Left cardiac atrium (tissue), 4 donors: ENCODE results near the gene ADIPOR2. TPM values are rescaled to one million over a fixed set of nuclear protein-coding genes. Genes with fewer than 3 reads are reported as not detected.

Experiments used
- ATAC-seq, 2 donors: fragments of 200-7000 bp; cut with Tn5 transposase; one replicate each; pipeline ENCODE4 v1.9.1; 2020; ENCODE audit warnings: mild to moderate bottlenecking in 2 of 2, moderate library complexity in 2 of 2
- DNase-seq: peaks from one replicate; pipeline ENCODE4 v3.0.0-alpha.2; 2020
- intact Hi-C, 2 donors: fragments of 100-400 bp; cut with DNase I; formaldehyde crosslinking; loops; one replicate each; pipeline versions ENCODE4 v1.14.1 to v1.15.1; 2022 to 2023
- microRNA-seq, 2 donors: library from miRNA; unstranded; fragments of <30 nt; microRNA quantifications; one replicate each; pipeline ENCODE4 v1.2.0, GENCODE V29; 2020
- total RNA-seq, 2 donors: library from RNA; stranded (reverse); fragmentation: NEBNext Ultra II Directional; extraction: Animal tissue kit (Norgen Biotek cat#: 25700); gene quantifications; one replicate each; pipeline ENCODE4 v1.2.1, GENCODE V29; 2021
- donor health status: DM: no; HTN: yes; CAD: no.
- donor health status: DM: no; HTN: yes; CAD: no; lungs with severe emphysema.
- donor health status: DM: yes; HTN: yes; CAD: no.
- donor health status: Dilated cardiomyopathy.

The ADIPOR2 gene
- total RNA-seq, 2 donors from 2014 or later, result 50.3 to 53.1 TPM

- ATAC-seq (no peak), DNase-seq (no peak)
- intact Hi-C loops, result no loop called here
Observed at GRCh38 chr12:1832801-1833595, 142.1 kb downstream of the ADIPOR2 start.

- no peak for DNase-seq
- intact Hi-C loops, result no loop called here
- ATAC-seq, result no peak
Observed at GRCh38 chr12:1833596-1834028, 142.7 kb downstream of the ADIPOR2 start.

- no peak for DNase-seq
- intact Hi-C loops, result no loop called here
- ATAC-seq, result no peak
Observed at GRCh38 chr12:1834186-1834925, 143.5 kb downstream of the ADIPOR2 start.

GRCh38 chr12:1835211-1836131 lies 144.6 kb downstream of the ADIPOR2 start:
- DNase-seq, result no peak
- ATAC-seq, result no peak
- intact Hi-C loops, result no loop called here

GRCh38 chr12:1836241-1836803 lies 145.5 kb downstream of the ADIPOR2 start:
- DNase-seq (no peak), ATAC-seq (no peak)
- intact Hi-C loops, result no loop called here

- ATAC-seq (no peak), DNase-seq (no peak)
- intact Hi-C loops, result no loop called here
Observed at GRCh38 chr12:1836854-1837421, 146.1 kb downstream of the ADIPOR2 start.

GRCh38 chr12:1837541-1838204 lies 146.8 kb downstream of the ADIPOR2 start:
- no peak for DNase-seq
- no peak for ATAC-seq
- intact Hi-C loops, result no loop called here

Small RNA genes lying within 50 kb of the gene (microRNA-seq; reads per million reads assigned to microRNA genes)
- 0 reads per million in 2 donors for gene MIR3649

Other genes starting within 250 kb of the ADIPOR2 start
- 1 to 10 TPM; 7.0 to 7.6 TPM for gene FBXL14, start 96.5 kb upstream of the ADIPOR2 start, total RNA-seq
- 1 to 10 TPM; 1.8 to 5.0 TPM for gene WNT5B, start 61.8 kb upstream of the ADIPOR2 start, total RNA-seq
- gene LRTM2, start 129.5 kb downstream of the ADIPOR2 start, total RNA-seq, result not detected
- 1 to 10 TPM; 1.7 to 2.6 TPM for gene CACNA2D4, start 227.6 kb downstream of the ADIPOR2 start, total RNA-seq